Ammon's horn (tissue), 1 donor: ENCODE measurements around the gene SPAG4.
A peak's percentile ranks its signal among the peaks of the same experiment; 100 is the strongest.

Experiments
- DNase-seq: peaks from one replicate; pipeline ENCODE4 v3.0.0-alpha.2; 2016; ENCODE audit warnings: low spot score

Gene SPAG4

GRCh38 chr20:35625584-35626385, 10.2 kb downstream of the SPAG4 start:
- DNase-seq, result no peak

DNA sequence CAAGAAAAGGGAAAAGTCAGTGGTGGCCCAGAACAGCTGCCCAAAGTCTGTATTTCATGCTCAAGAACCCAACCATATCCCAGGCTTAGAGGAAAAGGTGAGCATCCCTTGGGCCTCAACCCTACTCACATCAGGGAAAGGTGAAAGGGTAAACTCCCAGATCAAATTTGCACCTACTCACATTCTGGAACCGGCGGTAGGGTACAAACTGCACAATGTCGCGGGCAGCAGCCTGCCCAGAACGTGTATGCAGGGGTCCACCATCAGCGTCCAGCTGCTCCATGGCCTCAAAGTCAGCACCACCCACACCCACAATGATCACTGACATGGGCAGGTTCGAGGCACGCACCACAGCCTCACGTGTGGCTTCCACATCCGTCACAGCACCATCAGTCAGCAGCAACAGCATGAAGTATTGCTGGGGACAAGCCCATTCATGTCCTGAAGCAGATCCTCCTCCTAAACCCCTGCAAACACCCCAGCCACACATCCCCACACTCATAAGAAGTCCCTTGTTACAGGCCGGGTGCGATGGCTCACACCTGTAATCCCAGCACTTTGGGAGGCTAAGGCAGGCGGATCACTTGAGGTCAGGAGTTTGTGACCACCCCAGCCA, 10.9 kb downstream of the SPAG4 start:
- no peak for DNase-seq

GRCh38 chr20:35627121-35627520, 11.5 kb downstream of the SPAG4 start:
- DNase-seq, result no peak

DNA sequence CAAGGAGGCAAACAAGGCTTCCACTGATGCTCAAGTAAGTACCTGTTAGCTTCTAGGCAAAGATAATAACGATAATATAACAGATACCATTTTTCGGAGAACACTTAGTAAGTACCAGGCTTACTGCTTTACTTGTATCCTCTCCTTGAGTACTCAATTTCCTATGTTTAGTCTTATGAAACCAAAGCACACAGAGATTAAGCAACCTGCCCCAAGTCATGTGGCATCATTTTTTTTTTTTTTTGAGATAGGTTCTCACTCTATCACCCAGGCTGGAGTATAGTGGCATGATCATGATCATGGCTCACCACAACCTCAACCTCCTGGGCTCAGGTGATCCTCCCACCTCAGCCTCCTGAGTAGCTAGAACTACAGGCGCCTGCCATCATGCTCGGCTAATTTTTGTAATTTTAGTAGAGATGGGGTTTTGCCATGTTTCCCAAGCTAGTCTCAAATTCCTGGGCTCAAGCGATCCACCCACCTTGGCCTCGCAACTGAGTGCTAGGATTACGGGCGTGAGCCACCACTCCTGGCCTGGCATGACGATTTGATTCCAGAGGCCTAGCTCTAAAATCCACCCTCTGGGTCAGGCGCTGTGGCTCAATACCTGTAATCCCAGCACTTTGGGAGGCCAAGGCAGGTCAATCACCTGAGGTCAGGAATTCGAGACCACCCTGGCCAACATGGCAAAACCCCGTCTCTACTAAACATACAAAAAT, 14.0 kb downstream of the SPAG4 start:
- DNase-seq, result no peak

DNA sequence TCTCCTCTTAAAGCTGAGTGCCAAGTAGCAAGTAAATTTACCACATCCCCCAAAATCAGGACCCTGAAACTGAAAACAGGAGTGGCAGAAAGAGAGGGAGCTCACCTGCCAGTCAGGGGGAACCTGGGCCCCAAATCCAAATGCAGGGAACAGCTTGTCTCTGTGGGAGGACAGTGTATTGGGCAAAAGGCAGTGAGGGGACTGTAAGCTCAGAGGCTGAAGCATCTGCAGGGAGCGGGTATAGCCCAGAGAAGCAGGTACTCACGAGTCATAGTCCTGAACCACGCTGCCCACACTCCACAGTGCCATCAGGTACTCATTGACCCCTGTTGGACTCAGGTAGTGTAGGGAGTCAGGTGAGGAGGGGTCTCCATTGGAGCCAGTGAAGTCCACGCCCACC, 15.0 kb downstream of the SPAG4 start:
- no peak for DNase-seq

DNA sequence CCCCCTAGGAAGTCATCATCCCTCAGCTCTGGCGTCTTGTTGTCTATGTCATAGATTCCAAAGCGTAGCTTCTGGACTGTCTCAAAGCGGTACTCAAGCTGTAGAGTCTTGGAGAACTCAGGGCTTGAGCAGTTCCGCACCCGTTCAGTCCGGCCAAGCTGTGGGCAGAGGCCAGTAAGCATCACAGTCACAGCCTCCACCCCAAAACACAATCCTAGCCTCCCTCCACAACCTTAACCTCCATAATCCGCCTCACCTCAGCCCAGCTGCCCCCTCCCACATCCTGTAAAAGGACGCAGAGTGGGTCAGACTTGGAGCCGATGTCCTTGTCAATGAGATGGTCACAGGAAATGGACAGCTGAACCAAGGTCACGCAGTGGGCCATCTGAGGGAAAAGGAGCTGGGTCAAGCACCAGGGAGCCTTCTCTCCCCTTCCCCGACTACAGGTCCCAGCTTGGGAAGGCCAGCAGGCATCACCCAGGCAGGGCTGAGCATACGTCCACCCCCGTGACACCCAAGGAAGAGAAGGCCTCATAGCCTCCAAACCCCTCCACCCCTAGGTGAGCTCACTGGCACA, 17.0 kb downstream of the SPAG4 start:
- DNase-seq, result no peak

GRCh38 chr20:35635652-35636051, 20.0 kb downstream of the SPAG4 start:
- no peak for DNase-seq

- DNase-seq, result no peak
Measured at GRCh38 chr20:35636095-35636494, 20.5 kb downstream of the SPAG4 start.

DNA sequence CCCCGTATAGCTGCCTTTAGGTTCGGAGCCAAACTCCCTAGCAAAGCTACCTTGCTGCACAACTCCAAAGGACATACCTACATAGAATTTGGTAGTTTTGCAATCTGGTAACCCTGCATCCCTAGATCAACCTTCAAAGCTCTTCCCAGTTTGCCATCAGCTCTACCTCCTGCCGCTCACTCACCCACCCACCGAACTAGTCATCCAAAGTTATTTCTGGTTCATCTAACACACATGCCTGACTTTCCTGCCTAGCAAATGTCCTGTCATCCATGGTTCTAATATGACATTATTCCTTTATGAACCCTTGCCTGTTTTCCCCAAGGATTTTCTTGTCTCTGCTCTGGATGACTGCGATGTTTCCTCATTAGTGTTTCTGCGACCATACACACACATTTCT, 21.6 kb downstream of the SPAG4 start:
- DNase-seq, result peak; percentile 49

DNA sequence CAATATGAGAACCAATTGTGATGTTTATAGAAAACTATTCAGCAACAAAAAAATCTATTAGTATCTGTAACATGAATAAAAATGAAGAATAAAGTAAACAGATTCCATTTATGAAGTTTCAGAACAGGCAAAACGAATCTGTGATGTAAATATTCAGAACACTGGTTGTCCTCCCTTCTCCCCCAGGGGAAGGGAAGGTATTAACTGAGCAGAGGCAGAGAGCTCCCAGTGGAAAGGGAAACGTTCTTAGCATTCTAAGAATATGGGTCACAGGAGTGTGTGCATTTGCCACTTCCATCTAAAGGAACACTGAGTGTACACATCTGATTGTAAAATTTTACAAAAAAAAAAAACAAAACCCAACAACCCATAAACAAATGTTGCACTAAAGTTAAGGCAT, 23.1 kb downstream of the SPAG4 start:
- no peak for DNase-seq

DNA sequence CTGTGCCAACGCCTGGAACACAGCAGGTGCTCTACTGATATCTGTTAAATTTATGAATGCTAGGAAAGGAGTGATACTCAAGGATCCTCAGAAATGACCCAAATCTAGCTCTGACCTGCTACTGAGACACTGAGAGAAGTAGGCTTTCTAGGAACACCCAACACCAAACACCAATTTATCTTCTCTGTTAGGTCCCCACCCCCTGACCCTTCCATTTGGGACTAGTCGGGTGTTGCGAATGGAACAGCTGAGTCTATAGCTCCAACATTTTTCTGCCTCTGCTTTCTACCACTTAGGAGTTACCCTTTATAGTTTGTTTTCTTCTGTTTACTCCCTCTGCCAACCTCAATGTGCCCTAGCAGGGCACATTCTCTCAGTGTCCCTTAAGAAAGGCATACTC, 25.1 kb downstream of the SPAG4 start:
- no peak for DNase-seq

DNA sequence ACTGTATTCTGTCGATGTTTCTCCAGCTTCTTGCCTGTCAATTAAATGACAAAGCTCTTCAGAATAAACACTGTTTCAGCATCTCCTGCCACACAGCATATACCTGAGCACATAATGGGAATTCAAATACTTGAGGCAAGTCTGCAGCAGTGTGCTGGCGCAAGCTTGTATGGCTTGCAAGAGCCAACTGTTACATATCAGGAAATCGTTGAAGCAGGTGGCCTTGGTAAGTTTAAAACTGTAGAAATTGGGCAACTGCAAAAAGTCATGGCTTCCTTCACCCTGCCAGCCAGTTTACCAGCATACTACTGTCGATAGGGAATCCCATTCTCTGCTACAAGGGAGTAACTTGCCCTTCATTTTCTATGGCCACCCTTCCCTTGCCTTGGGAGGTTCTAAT, 26.1 kb downstream of the SPAG4 start:
- no peak for DNase-seq

- no peak for DNase-seq
Measured at GRCh38 chr20:35643045-35643444, 27.4 kb downstream of the SPAG4 start.

- DNase-seq, result no peak
Measured at GRCh38 chr20:35644806-35645205, 29.2 kb downstream of the SPAG4 start.

GRCh38 chr20:35648836-35649235, 33.2 kb downstream of the SPAG4 start:
- DNase-seq, result no peak

GRCh38 chr20:35650632-35651031, 35.0 kb downstream of the SPAG4 start:
- no peak for DNase-seq

- no peak for DNase-seq
Measured at GRCh38 chr20:35651958-35652357, 36.3 kb downstream of the SPAG4 start.

DNA sequence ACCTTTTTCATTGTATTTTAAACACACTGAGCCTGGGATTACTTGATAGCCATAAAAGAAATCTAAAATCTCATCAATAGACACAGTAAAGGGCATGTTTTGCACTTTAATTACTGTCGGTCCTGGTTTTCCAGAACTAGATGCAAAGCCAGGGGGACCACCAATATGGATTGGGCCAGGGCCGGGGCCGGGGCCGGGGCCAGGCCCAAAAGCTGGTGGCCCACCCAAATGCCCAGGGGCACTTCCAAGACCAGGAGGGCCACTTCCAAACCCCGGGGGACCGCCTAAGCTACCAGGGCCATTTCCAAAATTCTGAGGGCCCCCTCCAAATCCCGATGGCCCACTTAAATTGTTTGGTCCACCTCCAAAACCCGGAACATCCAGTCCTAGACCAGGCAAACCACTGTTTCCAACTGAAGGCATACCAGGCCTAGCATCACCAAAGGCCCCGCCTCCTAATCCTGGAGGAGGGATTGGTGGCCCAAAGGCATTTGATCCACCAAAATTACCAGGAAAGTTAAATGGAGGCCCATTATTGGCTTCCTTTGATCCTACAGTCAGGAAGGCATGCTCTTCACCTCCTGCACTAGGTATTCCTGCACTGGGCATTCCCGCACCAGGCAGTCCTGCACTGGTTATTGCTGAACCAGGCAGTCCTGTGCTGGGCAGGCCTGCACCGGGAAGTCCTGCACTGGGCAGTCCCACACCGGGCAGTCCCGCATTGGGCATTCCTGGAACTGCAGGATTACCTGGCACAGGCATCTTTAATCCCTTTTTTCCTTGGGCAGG, 37.2 kb downstream of the SPAG4 start:
- DNase-seq, result no peak

DNA sequence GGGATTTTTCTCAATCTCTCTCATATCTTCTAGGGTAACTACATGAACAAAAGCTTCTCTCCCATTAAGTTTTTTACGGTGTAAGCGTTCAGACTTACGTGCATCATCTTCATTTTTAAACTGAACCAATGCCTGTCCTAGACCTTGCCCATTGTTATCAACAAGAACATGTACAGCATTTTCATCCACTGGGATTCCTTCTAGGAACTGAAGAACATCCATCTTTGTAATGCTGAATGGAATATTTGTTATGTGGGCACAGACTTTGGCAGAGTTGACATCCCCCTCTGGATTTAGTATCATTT, 37.8 kb downstream of the SPAG4 start:
- no peak for DNase-seq

GRCh38 chr20:35653893-35654292, 38.3 kb downstream of the SPAG4 start:
- no peak for DNase-seq

- DNase-seq, result no peak
Measured at GRCh38 chr20:35654415-35654814, 38.8 kb downstream of the SPAG4 start.

DNA sequence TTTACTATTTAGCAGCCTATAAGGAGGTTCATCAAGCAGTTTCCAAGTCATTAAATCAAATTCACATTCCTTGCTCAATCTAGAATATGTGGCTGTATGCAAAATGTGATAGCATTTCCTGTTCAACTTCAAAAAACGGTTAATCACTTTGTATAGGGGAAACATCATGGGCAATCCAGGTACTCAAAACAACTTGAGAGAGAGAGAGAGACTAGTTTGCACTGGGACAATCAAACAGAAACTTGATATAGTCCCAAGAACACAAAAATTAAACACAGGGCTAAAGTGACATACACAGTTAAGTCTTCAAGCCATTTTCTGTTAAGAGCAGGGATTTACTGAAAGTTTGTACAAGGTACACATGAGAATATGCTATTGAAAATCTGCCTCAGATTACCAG, 41.6 kb downstream of the SPAG4 start:
- DNase-seq, result no peak
